Nephron (organoid): ENCODE results near the gene NSRP1.

Source experiments
- H3K27ac Mint-ChIP-seq, 3 experiments: 2 replicates each; pipeline ENCODE4 v1.8.0; 2020; ENCODE audit warnings: mixed read lengths in 3 of 3, mild to moderate bottlenecking in 2 of 3, moderate library complexity in 1 of 3
- H3K27me3 Mint-ChIP-seq: 2 replicates; pipeline ENCODE4 v1.8.0; 2021; ENCODE audit warnings: low read depth, mild to moderate bottlenecking, moderate library complexity, mixed read lengths
- H3K36me3 Mint-ChIP-seq: 2 replicates; pipeline ENCODE4 v1.8.0; 2020; ENCODE audit warnings: low read depth, mixed read lengths
- H3K4me1 Mint-ChIP-seq: 2 replicates; pipeline ENCODE4 v1.8.0; 2020; ENCODE audit warnings: mixed read lengths
- H3K4me3 Mint-ChIP-seq, 3 experiments: 2 replicates each; pipeline ENCODE4 v1.8.0; 2020; ENCODE audit warnings: mild to moderate bottlenecking in 3 of 3, mixed read lengths in 3 of 3, moderate library complexity in 2 of 3
- H3K9me3 Mint-ChIP-seq: 2 replicates; pipeline ENCODE4 v1.8.0; 2020; ENCODE audit warnings: mixed read lengths
- CTCF ChIP-seq, 3 experiments: fragments of 200-600 bp; sonication (generic); IDR thresholded peaks; one replicate each; pipeline ENCODE4 v1.5.0; 2021; ENCODE audit warnings: antibody characterized with exemption in 3 of 3; ENCODE audit not compliant: unreplicated experiment in 3 of 3

Gene NSRP1

DNA sequence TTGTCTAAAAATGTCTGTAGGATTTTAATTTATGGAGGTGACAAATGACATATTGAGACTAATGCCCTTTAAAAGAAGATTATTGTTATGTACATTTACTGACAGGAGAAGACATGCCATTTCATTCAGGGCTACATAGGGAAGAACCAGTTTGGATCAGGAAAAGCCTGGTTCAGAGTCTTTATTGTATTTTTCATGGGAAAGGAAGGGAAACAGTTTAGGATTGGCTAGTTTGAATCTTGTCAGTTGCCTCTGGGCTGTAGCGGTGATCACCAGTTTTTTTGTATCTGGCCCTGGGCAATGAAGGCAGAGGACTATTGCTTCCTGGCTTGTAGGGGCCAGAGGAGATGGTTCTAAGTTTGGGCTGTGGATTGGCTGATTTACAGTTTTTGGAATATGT is 31.8 kb downstream of the NSRP1 start:
- Mint-ChIP-seq H3K4me3 (no peak overlapping the region), H3K27ac (no peak overlapping the region), H3K27me3 (no peaks in the 10 kb centered on the region), H3K4me1 (no peaks in the 10 kb centered on the region), H3K36me3 (peaks cover 36% of the 10 kb centered on the region), H3K9me3 (no peaks in the 10 kb centered on the region)
- TF ChIP-seq CTCF (IDR thresholded peaks at IDR 0.05; ENCODE audit: unreplicated experiment in 3 of 3), result no peak

GRCh38 chr17:30151471-30151870 is 34.9 kb downstream of the NSRP1 start:
- Mint-ChIP-seq H3K4me3 (no peak overlapping the region), H3K4me1 (no peaks in the 10 kb centered on the region), H3K27ac (no peak overlapping the region), H3K27me3 (no peaks in the 10 kb centered on the region), H3K9me3 (no peaks in the 10 kb centered on the region), H3K36me3 (peaks cover 42% of the 10 kb centered on the region)
- no peak for TF ChIP-seq CTCF (IDR thresholded peaks at IDR 0.05; ENCODE audit: unreplicated experiment in 3 of 3)

GRCh38 chr17:30153463-30153862 is 36.8 kb downstream of the NSRP1 start:
- no peaks in the 10 kb centered on the region for H3K4me1 Mint-ChIP-seq

GRCh38 chr17:30155389-30155788 is 38.8 kb downstream of the NSRP1 start:
- H3K4me1 Mint-ChIP-seq, result no peaks in the 10 kb centered on the region
- no peaks in the 10 kb centered on the region for H3K27me3 Mint-ChIP-seq
- TF ChIP-seq CTCF (IDR thresholded peaks at IDR 0.05; ENCODE audit: unreplicated experiment in 3 of 3), result no peak
- H3K27ac Mint-ChIP-seq, result no peak overlapping the region
- peaks cover 28% of the 10 kb centered on the region for H3K9me3 Mint-ChIP-seq
- H3K4me3 Mint-ChIP-seq, result no peak overlapping the region
- H3K36me3 Mint-ChIP-seq, result peaks cover 73% of the 10 kb centered on the region

More at GRCh38 chr17:30153463-30153862, 36.8 kb downstream of the NSRP1 start:
- no peak overlapping the region for H3K4me3 Mint-ChIP-seq
- TF ChIP-seq CTCF (IDR thresholded peaks at IDR 0.05; ENCODE audit: unreplicated experiment in 3 of 3), result no peak
- H3K9me3 Mint-ChIP-seq, result peaks cover 10% of the 10 kb centered on the region
- no peaks in the 10 kb centered on the region for H3K27me3 Mint-ChIP-seq
- H3K27ac Mint-ChIP-seq, result no peak overlapping the region
- peaks cover 57% of the 10 kb centered on the region for H3K36me3 Mint-ChIP-seq

GRCh38 chr17:30158896-30159625 is 42.4 kb downstream of the NSRP1 start:
- TF ChIP-seq CTCF (IDR thresholded peaks at IDR 0.05; ENCODE audit: unreplicated experiment in 3 of 3), result no peak
- Mint-ChIP-seq H3K27ac (no peak overlapping the region), H3K9me3 (peaks cover 32% of the 10 kb centered on the region), H3K27me3 (no peaks in the 10 kb centered on the region), H3K4me1 (no peaks in the 10 kb centered on the region), H3K36me3 (peaks cover 78% of the 10 kb centered on the region), H3K4me3 (no peak overlapping the region)
